BE2C (cell line): ENCODE data around the gene CCAR1.

Experiments
- DNase-seq: peaks from one replicate; pipeline ENCODE4 v3.0.0-alpha.2; 2020
- H3K27me3 ChIP-seq: fragments of 250-450 bp; sonication (Bioruptor Pico); 2 replicates; pipeline ENCODE4 v1.5.1; 2020; ENCODE audit warnings: mild to moderate bottlenecking
- H3K36me3 ChIP-seq: fragments of 250-450 bp; sonication (Bioruptor Pico); 2 replicates; pipeline ENCODE4 v1.5.1; 2020; ENCODE audit warnings: mild to moderate bottlenecking
- H3K4me1 ChIP-seq: fragments of 250-450 bp; sonication (Bioruptor Pico); 2 replicates; pipeline ENCODE4 v1.5.1; 2020
- H3K4me3 ChIP-seq: 2 replicates; pipeline ENCODE4 v1.5.1; 2011; ENCODE audit warnings: low read depth, low read length
- H3K9me3 ChIP-seq: fragments of 250-450 bp; sonication (Bioruptor Pico); 2 replicates; pipeline ENCODE4 v1.5.1; 2020
- TF ChIP-seq, protein P1 (sequence below): IDR thresholded peaks from 2 replicates; pipeline ENCODE4 v1.5.1; 2012; ENCODE audit warnings: mild to moderate bottlenecking, low read depth, low read length

Gene CCAR1

DNA sequence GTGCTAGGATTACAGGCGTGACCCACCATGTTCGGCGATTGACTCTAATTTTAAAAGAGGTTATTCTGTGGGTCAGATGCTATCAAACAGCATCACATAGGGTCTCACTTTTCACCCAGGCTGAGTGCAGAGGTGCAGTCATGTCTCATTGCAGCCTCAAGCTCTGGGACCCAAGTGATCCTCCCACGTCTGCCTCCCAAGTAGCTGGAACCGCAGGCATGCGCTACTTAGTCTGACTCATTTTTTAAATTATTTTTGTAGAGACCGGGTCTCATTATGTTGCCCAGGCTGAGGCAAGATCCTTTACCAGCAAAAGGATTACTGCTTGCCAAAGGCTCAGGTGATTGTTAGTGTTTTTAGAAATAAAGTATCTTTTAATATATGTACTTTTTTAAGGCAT lies 63.4 kb downstream of the CCAR1 start:
- TF ChIP-seq, protein P1, sequence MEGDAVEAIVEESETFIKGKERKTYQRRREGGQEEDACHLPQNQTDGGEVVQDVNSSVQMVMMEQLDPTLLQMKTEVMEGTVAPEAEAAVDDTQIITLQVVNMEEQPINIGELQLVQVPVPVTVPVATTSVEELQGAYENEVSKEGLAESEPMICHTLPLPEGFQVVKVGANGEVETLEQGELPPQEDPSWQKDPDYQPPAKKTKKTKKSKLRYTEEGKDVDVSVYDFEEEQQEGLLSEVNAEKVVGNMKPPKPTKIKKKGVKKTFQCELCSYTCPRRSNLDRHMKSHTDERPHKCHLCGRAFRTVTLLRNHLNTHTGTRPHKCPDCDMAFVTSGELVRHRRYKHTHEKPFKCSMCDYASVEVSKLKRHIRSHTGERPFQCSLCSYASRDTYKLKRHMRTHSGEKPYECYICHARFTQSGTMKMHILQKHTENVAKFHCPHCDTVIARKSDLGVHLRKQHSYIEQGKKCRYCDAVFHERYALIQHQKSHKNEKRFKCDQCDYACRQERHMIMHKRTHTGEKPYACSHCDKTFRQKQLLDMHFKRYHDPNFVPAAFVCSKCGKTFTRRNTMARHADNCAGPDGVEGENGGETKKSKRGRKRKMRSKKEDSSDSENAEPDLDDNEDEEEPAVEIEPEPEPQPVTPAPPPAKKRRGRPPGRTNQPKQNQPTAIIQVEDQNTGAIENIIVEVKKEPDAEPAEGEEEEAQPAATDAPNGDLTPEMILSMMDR, result no peak
- no peak for DNase-seq
- Histone ChIP-seq H3K4me1 (no peaks in the 10 kb centered on the region), H3K36me3 (peaks cover 76% of the 10 kb centered on the region), H3K9me3 (no peaks in the 10 kb centered on the region), H3K27me3 (no peaks in the 10 kb centered on the region), H3K4me3 (no peak overlapping the region)

DNA sequence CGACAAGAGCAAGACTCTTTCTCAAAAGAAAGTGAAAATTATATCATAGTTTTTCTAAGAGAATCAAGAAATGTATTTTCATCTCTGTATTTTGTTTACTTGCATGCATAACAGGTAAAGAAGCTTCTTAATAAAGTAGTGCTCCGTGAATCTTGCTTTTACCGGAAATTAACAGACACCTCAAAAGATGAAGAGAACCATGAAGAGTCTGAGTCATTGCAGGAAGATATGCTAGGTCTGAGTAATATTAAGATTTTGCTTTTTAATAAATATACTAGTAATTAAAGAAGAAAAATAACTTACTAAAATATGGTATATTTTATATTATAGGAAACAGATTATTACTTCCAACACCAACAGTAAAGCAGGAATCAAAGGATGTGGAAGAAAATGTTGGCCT lies 66.8 kb downstream of the CCAR1 start:
- no peak for DNase-seq
- no peaks in the 10 kb centered on the region for H3K27me3 ChIP-seq
- peaks cover 77% of the 10 kb centered on the region for H3K36me3 ChIP-seq
- H3K4me3 ChIP-seq, result no peak overlapping the region
- no peaks in the 10 kb centered on the region for H3K4me1 ChIP-seq
- H3K9me3 ChIP-seq, result no peaks in the 10 kb centered on the region
- TF ChIP-seq, protein P1, result no peak

DNA sequence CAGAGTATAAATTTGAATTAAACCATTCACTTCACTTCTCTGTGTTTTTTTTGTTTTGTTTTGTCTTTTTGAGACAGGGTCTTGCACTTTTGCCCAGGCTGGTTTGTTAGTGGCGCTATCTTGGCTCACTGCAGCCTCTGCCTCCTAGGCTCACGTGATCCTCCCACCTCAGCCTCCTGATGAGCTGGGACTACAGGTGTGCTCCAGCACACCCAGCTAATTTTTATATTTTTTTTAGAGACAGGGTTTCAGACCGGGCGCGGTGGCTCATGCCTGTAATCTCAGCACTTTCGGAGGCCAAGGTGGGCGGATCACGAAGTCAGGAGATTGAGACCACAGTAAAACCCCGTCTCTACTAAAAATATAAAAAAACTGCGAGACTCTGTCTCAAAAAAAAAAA lies 69.4 kb downstream of the CCAR1 start:
- no peaks in the 10 kb centered on the region for H3K4me1 ChIP-seq
- no peaks in the 10 kb centered on the region for H3K27me3 ChIP-seq
- TF ChIP-seq, protein P1, result no peak
- no peak overlapping the region for H3K4me3 ChIP-seq
- DNase-seq, result no peak
- peaks cover 78% of the 10 kb centered on the region for H3K36me3 ChIP-seq
- no peaks in the 10 kb centered on the region for H3K9me3 ChIP-seq

DNA sequence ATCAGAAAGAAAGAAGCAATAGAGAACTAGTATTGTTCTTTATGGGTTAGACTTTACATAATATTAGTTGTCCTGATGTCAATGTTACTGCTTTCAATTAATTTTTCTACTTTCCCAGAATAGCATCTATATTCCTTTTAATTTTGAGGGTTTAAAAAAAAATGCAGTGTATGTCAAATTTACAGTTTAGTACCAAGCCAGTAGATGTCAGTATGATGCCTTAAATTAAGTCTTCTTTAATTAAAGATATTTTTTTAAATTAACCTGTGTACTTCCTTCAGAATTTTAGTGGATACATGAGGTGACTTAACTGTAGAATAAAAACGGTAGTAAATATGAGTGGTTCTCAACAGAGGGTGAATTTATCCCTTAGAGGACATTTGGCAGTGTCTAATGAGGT lies 71.1 kb downstream of the CCAR1 start:
- Histone ChIP-seq H3K4me1 (no peaks in the 10 kb centered on the region), H3K36me3 (peaks cover 73% of the 10 kb centered on the region), H3K9me3 (no peaks in the 10 kb centered on the region), H3K4me3 (no peak overlapping the region), H3K27me3 (no peaks in the 10 kb centered on the region)
- no peak for DNase-seq
- TF ChIP-seq, protein P1, result peak; percentile 11; the same call in 1 of the 2 replicates

DNA sequence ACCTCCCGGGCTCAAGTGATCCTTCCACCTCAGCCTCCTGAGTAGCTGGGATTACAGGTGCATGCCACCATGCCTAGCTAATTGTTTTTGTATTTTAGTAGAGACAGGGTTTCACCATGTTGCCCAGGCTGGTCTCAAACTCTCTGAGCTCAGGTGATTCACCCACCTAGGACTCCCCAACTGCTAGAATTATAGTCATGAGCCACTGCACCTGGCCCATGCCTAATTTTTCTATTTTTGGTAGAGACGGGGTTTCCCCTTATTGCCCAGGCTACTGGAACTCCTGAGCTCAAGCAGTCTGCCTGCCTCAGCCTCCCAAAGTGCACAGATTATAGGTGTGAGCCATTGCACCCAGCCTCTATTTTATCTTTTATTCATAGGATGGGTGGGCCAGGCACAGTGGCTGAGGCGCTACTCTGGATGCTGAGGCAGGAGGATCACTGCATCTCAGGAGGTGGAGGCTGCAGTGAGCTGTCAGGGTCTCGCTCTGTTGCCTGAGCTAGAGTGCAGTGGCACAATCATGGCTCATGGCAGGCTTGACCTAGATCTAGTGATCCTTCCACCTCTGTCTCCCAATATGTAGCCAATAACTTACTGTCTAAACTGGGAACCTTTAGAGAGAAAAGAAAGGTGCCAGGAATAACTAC lies 75.0 kb downstream of the CCAR1 start:
- TF ChIP-seq, protein P1, result no peak
- H3K9me3 ChIP-seq, result no peaks in the 10 kb centered on the region
- H3K4me1 ChIP-seq, result no peaks in the 10 kb centered on the region
- no peak overlapping the region for H3K4me3 ChIP-seq
- DNase-seq, result no peak
- peaks cover 42% of the 10 kb centered on the region for H3K36me3 ChIP-seq
- no peaks in the 10 kb centered on the region for H3K27me3 ChIP-seq

DNA sequence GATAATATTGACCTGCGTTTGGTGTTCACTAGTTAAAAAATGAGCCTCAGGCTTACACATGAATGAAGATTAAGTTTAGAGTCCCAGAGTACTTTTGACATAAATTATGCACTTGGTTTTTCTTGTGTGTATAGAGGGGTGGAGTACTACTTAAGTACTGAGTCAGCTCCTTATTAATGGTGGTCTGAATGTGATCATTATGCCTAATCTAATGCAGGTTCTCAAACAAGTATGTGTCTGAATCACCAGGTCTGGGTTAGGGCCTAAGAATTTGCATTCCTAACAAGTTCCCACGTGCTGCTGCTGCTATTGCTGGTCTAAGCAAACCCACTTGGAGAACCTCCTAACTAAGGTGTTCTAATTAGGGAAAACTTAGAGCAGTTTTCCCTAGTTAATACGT lies 75.6 kb downstream of the CCAR1 start:
- Histone ChIP-seq H3K4me3 (no peak overlapping the region), H3K9me3 (no peaks in the 10 kb centered on the region), H3K36me3 (peaks cover 39% of the 10 kb centered on the region), H3K27me3 (no peaks in the 10 kb centered on the region), H3K4me1 (no peaks in the 10 kb centered on the region)
- no peak for DNase-seq
- TF ChIP-seq, protein P1, result no peak
